Measurements from ENCODE around the gene HOXD10. TPM values are rescaled to one million over a fixed set of nuclear protein-coding genes. Genes with fewer than 3 reads are reported as not detected.

The HOXD10 gene
- total and polyA plus RNA-seq, 4 donors, result not detected

- H3K9ac ChIP-seq (ENCODE audit: low read depth in 1 of 2, low read length in 2 of 2), result no peak overlapping the region
- H3K27ac ChIP-seq (ENCODE audit: low read depth in 1 of 2, low read length in 2 of 2), result no peak overlapping the region
- no peak for TF ChIP-seq EGR1 (IDR thresholded peaks at IDR 0.05; ENCODE audit: low read depth in 2 of 2)
- H3K4me1 ChIP-seq (ENCODE audit: control insufficient read depth in 4 of 4, insufficient read depth in 4 of 4, low read length in 3 of 4), result peaks cover 0 to 21% (median 3%) of the 10 kb centered on the region in 4 donors
- 25% methylated on average over 7 of the region's 7 CpGs for WGBS
- H3K27me3 ChIP-seq (ENCODE audit: control insufficient read depth in 4 of 4, insufficient read depth in 4 of 4, low read length in 3 of 4), result peaks cover 26 to 66% (median 37%) of the 10 kb centered on the region in 4 donors
- H3K9me3 ChIP-seq (ENCODE audit: control insufficient read depth in 4 of 4, low read length in 3 of 4), result no peaks in the 10 kb centered on the region
- no peak overlapping the region for H3K4me3 ChIP-seq (ENCODE audit: low read depth in 1 of 3, low read length in 3 of 3)
- no peak for DNase-seq (ENCODE audit: low spot score)
- H3K36me3 ChIP-seq (ENCODE audit: control insufficient read depth in 4 of 4, insufficient read depth in 3 of 4, low read depth in 1 of 4, low read length in 3 of 4), result no peaks in the 10 kb centered on the region
These were observed 13.4 kb upstream of the HOXD10 start for GRCh38 chr2:176103194-176103593.

GRCh38 chr2:176103742-176104315 is 12.7 kb upstream of the HOXD10 start:
- H3K4me1 ChIP-seq (ENCODE audit: control insufficient read depth in 4 of 4, insufficient read depth in 4 of 4, low read length in 3 of 4), result peaks cover 0 to 21% (median 3%) of the 10 kb centered on the region in 4 donors
- TF ChIP-seq JUND (IDR thresholded peaks at IDR 0.05) (no peak), EGR1 (IDR thresholded peaks at IDR 0.05; ENCODE audit: low read depth in 2 of 2) (no peak), YY1 (IDR thresholded peaks at IDR 0.05) (no peak), MAX (IDR thresholded peaks at IDR 0.05) (no peak), RXRA (IDR thresholded peaks at IDR 0.05) (no peak), TAF1 (conservative IDR thresholded peaks at IDR 0.05) (no peak), SP1 (IDR thresholded peaks at IDR 0.05) (no peak), GABPA (IDR thresholded peaks at IDR 0.05 in 1 of 2, conservative IDR thresholded peaks at IDR 0.05 in 1 of 2) (no peak), REST (IDR thresholded peaks at IDR 0.05) (no peak), FOXA2 (IDR thresholded peaks at IDR 0.05) (no peak), ZBTB33 (IDR thresholded peaks at IDR 0.05) (no peak), CTCF (IDR thresholded peaks at IDR 0.05; ENCODE audit: low read depth, low read length, missing input control) (no peak), ATF3 (IDR thresholded peaks at IDR 0.05) (no peak), RAD21 (IDR thresholded peaks at IDR 0.05) (no peak)
- H3K36me3 ChIP-seq (ENCODE audit: control insufficient read depth in 4 of 4, insufficient read depth in 3 of 4, low read depth in 1 of 4, low read length in 3 of 4), result no peaks in the 10 kb centered on the region
- no peak overlapping the region for H3K27ac ChIP-seq (ENCODE audit: low read depth in 1 of 2, low read length in 2 of 2)
- DNase-seq (ENCODE audit: low spot score), result no peak
- H3K9ac ChIP-seq (ENCODE audit: low read depth in 1 of 2, low read length in 2 of 2), result no peak overlapping the region
- H3K9me3 ChIP-seq (ENCODE audit: control insufficient read depth in 4 of 4, low read length in 3 of 4), result no peaks in the 10 kb centered on the region
- peaks cover 24 to 66% (median 36%) of the 10 kb centered on the region in 4 donors for H3K27me3 ChIP-seq (ENCODE audit: control insufficient read depth in 4 of 4, insufficient read depth in 4 of 4, low read length in 3 of 4)
- WGBS, result 6% methylated on average over 17 of the region's 17 CpGs
- H3K4me3 ChIP-seq (ENCODE audit: low read depth in 1 of 3, low read length in 3 of 3), result no peak overlapping the region
